C4-2B (cell line): ENCODE results near the gene ADD1.

ENCODE experiments used
- ZFX ChIP-seq: fragments of 450-650 bp; IDR thresholded peaks from 2 replicates; pipeline ENCODE4 v1.6.1; 2017
- TF ChIP-seq, protein P1 (sequence below): fragments of 450-650 bp; conservative IDR thresholded peaks from 2 replicates; pipeline ENCODE4 v1.5.1; 2017; ENCODE audit warnings: mild to moderate bottlenecking

DNA sequence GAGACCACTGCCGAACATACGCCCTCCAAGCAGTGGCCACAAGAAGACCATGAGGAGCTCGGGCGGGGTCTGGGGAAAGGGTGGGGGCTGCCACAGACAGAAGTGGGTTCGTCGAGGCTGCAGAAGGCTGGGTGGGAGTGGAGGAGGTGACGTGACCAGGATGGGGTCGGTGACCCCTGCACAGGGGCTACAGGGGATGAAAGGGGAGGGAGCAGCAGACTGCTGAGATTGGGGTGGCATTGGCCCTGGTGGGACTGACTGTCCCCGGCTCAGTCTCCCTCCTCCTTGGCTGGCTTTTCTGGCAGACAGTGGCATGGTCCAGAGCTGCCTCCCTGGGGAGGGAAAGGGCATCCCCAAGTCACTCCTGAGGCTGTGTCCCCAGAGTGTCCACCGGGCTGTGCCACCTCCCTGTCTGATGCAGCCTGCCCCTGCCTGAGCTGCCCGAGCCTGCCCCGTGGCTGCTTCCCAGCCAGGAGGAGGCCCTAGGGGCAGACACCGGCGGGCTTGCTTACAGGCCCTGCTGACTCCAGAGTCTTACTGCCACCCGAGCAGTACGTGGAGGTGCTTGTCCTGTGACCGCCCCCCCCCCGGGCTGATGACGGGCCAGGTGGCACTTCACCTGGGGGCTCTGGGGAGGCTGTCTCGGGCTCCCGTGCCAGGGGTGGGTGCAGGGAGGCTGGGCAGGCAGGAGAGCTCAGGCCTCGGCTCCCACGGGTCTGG lies 43.5 kb upstream of the ADD1 start:
- TF ChIP-seq, protein P1, sequence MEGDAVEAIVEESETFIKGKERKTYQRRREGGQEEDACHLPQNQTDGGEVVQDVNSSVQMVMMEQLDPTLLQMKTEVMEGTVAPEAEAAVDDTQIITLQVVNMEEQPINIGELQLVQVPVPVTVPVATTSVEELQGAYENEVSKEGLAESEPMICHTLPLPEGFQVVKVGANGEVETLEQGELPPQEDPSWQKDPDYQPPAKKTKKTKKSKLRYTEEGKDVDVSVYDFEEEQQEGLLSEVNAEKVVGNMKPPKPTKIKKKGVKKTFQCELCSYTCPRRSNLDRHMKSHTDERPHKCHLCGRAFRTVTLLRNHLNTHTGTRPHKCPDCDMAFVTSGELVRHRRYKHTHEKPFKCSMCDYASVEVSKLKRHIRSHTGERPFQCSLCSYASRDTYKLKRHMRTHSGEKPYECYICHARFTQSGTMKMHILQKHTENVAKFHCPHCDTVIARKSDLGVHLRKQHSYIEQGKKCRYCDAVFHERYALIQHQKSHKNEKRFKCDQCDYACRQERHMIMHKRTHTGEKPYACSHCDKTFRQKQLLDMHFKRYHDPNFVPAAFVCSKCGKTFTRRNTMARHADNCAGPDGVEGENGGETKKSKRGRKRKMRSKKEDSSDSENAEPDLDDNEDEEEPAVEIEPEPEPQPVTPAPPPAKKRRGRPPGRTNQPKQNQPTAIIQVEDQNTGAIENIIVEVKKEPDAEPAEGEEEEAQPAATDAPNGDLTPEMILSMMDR = no peak
- TF ChIP-seq ZFX = no peak
